Endothelial cell of umbilical vein (primary cell): Measurements from ENCODE around the gene CACNA1C. TPM values are rescaled to one million over a fixed set of nuclear protein-coding genes. Genes with fewer than 3 reads are reported as not detected.

Experiments used
- BruUV-seq: library from RNA; stranded (reverse); fragments of 400-500 nt; replicated peaks from 2 replicates; lab custom pipeline; 2021; lab: Mats Ljungman, UMichigan
- CTCF ChIA-PET: fragments of 300-600, 350-600 bp; sonication (Branson Sonifier 250); formaldehyde crosslinking; loops from one replicate; lab custom pipeline; 2021; ENCODE audit warnings: antibody characterized with exemption, inconsistent platforms; lab: Charles Lee
- POLR2A ChIA-PET: fragments of 300-600, 350-600 bp; sonication (Branson Sonifier 250); formaldehyde crosslinking; loops from one replicate; lab custom pipeline; 2021; ENCODE audit warnings: antibody characterized with exemption, inconsistent platforms; lab: Charles Lee
- DNase-seq: peaks from one replicate; pipeline ENCODE4 v3.0.0-alpha.2; 2011; ENCODE audit warnings: low read depth, low spot score
- FAIRE-seq: peaks from 2 replicates; lab custom pipeline; 2011; peaks lifted over from hg19 to GRCh38; lab: Jason Lieb, UNC
- H2AFZ ChIP-seq: 2 replicates; pipeline ENCODE4 v1.6.0; 2012; ENCODE audit warnings: low read depth, low read length, control low read depth, inconsistent platforms
- H3K27ac ChIP-seq: 2 replicates; pipeline ENCODE4 v1.5.1; 2011; ENCODE audit warnings: low read depth, mild to moderate bottlenecking, control low read depth, low read length, moderate library complexity; ENCODE audit not compliant: insufficient read depth
- H3K27me3 ChIP-seq, 2 experiments: 2 replicates each; pipeline versions ENCODE4 v1.6.0 to v1.6.1; 2011; ENCODE audit warnings: low read length in 2 of 2, mixed read lengths in 1 of 2; ENCODE audit not compliant: control insufficient read depth in 2 of 2, insufficient read depth in 2 of 2
- H3K36me3 ChIP-seq, 2 experiments: 2 replicates in 1 of 2; 3 replicates in 1 of 2; pipeline ENCODE4 v1.5.1; 2011; ENCODE audit warnings: low read length in 2 of 2, mild to moderate bottlenecking in 1 of 2, moderate library complexity in 1 of 2; ENCODE audit not compliant: control insufficient read depth in 2 of 2, insufficient read depth in 2 of 2; ENCODE audit errors: extremely low read depth in 1 of 2
- H3K4me1 ChIP-seq: 3 replicates; pipeline ENCODE4 v1.5.1; 2011; ENCODE audit warnings: mild to moderate bottlenecking, low read length; ENCODE audit not compliant: control insufficient read depth, insufficient read depth; ENCODE audit errors: extremely low read depth
- H3K4me2 ChIP-seq: 2 replicates; pipeline ENCODE4 v1.6.1; 2011; ENCODE audit warnings: low read length, control low read depth, mixed read lengths; ENCODE audit not compliant: insufficient read depth
- H3K4me3 ChIP-seq, 3 experiments: fragments of 200-600 bp in 1 of 3; sonication (generic), shearing (Covaris generic) in 1 of 3; replicated peaks in 1 of 3; 2 replicates each; pipeline ENCODE4 v1.5.1; 2011 to 2016; ENCODE audit warnings: control low read depth in 3 of 3, low read length in 3 of 3, mild to moderate bottlenecking in 2 of 3, inconsistent platforms in 1 of 3, low read depth in 1 of 3, moderate library complexity in 1 of 3; ENCODE audit not compliant: insufficient read depth in 1 of 3
- H3K79me2 ChIP-seq: 2 replicates; pipeline ENCODE4 v1.6.0; 2012; ENCODE audit warnings: low read length, inconsistent platforms; ENCODE audit not compliant: control insufficient read depth, insufficient read depth
- H3K9ac ChIP-seq: replicated peaks from 2 replicates; pipeline ENCODE3; 2011; ENCODE audit warnings: low read length, control low read depth; ENCODE audit not compliant: insufficient read depth; ENCODE audit errors: extremely low read depth
- H3K9me1 ChIP-seq: replicated peaks from 3 replicates; pipeline ENCODE4 v1.6.0; 2011; ENCODE audit warnings: mild to moderate bottlenecking, low read length; ENCODE audit not compliant: control insufficient read depth, insufficient read depth; ENCODE audit errors: extremely low read depth
- H3K9me3 ChIP-seq: replicated peaks from 2 replicates; pipeline ENCODE4 v1.5.1; 2012; ENCODE audit warnings: low read length, inconsistent platforms; ENCODE audit not compliant: control insufficient read depth, insufficient read depth
- H4K20me1 ChIP-seq: replicated peaks from 2 replicates; pipeline ENCODE3; 2011; ENCODE audit warnings: mild to moderate bottlenecking, low read length; ENCODE audit not compliant: control insufficient read depth, insufficient read depth; ENCODE audit errors: extremely low read depth
- EZH2 ChIP-seq: IDR thresholded peaks from 2 replicates; pipeline ENCODE4 v1.6.1; 2012; ENCODE audit warnings: borderline replicate concordance, low read depth, mild to moderate bottlenecking, moderate library complexity, low read length, inconsistent platforms; ENCODE audit not compliant: severe bottlenecking
- FOS ChIP-seq: IDR thresholded peaks from 2 replicates; pipeline ENCODE4 v1.6.1; 2011; ENCODE audit warnings: mild to moderate bottlenecking, low read length, moderate library complexity, borderline replicate concordance; ENCODE audit not compliant: insufficient read depth
- GATA2 ChIP-seq: IDR thresholded peaks from 2 replicates; pipeline ENCODE4 v1.7.0; 2011; ENCODE audit warnings: low read depth, mild to moderate bottlenecking, moderate library complexity, mixed read lengths, low read length; ENCODE audit not compliant: insufficient read length, insufficient read depth
- JUN ChIP-seq: IDR thresholded peaks from 2 replicates; pipeline ENCODE4 v1.6.1; 2011; ENCODE audit warnings: borderline replicate concordance, low read depth; ENCODE audit not compliant: insufficient read length, insufficient read depth
- MYC ChIP-seq: IDR thresholded peaks from one replicate; pipeline ENCODE4 v1.6.1; 2011; ENCODE audit warnings: mild to moderate bottlenecking, low read depth, low read length
- POLR2A ChIP-seq: IDR thresholded peaks from 2 replicates; pipeline ENCODE4 v1.6.1; 2012; ENCODE audit warnings: low read depth, mild to moderate bottlenecking, control low read depth, low read length
- POLR2AphosphoS5 ChIP-seq: IDR thresholded peaks from 2 replicates; pipeline ENCODE4 v1.6.1; 2012; ENCODE audit warnings: low read depth, mild to moderate bottlenecking, control low read depth, low read length, moderate library complexity; ENCODE audit not compliant: insufficient read depth
- dilution Hi-C: fragments of 300-500 bp; cut with MboI; formaldehyde crosslinking; loops from one replicate; pipeline ENCODE4 v1.15.0; 2019; ENCODE audit warnings: low sequenced_read_pairs; ENCODE audit not compliant: extremely low pct_ligation_motif_present
- intact Hi-C: fragments of 100-400 bp; cut with micrococcal nuclease; formaldehyde crosslinking; loops from one replicate; pipeline ENCODE4 v1.10.0; 2022
- polyA plus RNA-seq, 4 experiments: library from polyadenylated mRNA; depleted of rRNA in 3 of 4; stranded (reverse) in 3 of 4; unstranded in 1 of 4; fragments of >200 nt; gene quantifications; 2 replicates each; pipeline versions ENCODE4 v1.2.1 to v1.2.3, GENCODE V29; 2011 to 2012; ENCODE audit warnings: missing spikeins in 1 of 4
- total RNA-seq: library from RNA; stranded (reverse); gene quantifications from 2 replicates; pipeline ENCODE4 v1.2.3, GENCODE V29; 2021
- TF ChIP-seq, protein P1 (sequence below), 2 donors: IDR thresholded peaks; 1 replicate in 1 of 2; 2 replicates in 1 of 2; pipeline ENCODE4 v1.5.1; 2011; ENCODE audit warnings: low read length in 2 of 2, mild to moderate bottlenecking in 2 of 2, moderate library complexity in 2 of 2, control low read depth in 1 of 2, inconsistent platforms in 1 of 2, low read depth in 1 of 2; ENCODE audit not compliant: insufficient read depth in 1 of 2; ENCODE audit errors: extremely low read depth in 1 of 2
- TF ChIP-seq, protein P2 (sequence below): IDR thresholded peaks from 2 replicates; pipeline ENCODE4 v1.6.1; 2011; ENCODE audit not compliant: insufficient read depth, insufficient read length

CACNA1C gene
- total and polyA plus RNA-seq, 2 donors (not counting 3 experiments of a cell fraction or from before 2014, with no cell fraction given), result not detected

DNA sequence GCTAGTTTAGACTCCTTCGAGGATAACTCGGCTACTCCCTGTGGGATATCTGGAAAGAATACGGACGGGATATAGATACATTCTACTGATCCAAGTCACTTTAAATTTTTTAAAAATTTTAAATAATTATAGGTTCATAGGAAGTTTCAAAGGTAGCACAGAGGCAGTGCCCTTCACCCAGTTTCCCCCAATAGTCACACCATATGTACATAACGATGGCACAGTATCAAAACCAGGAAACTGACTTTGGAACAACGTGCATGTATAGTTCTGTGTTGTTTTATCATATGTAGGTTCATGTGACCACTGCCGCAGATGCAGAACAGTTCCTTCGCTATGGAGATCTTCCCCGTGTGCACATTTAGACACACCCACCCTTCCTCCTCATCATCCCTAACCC is 352.3 kb downstream of the CACNA1C start:
- dilution Hi-C loops (no loop called here), intact Hi-C loops (no loop called here)
- no peaks in the 10 kb centered on the region for H3K4me1 ChIP-seq
- H3K9me1 ChIP-seq, result no peaks in the 10 kb centered on the region
- no peaks in the 10 kb centered on the region for H3K79me2 ChIP-seq
- FAIRE-seq (no peak), DNase-seq (no peak)
- no peak overlapping the region for H3K27ac ChIP-seq
- ChIA-PET POLR2A (no interaction called here), CTCF (no interaction called here)
- no peak overlapping the region for H3K9ac ChIP-seq
- no peak for TF ChIP-seq FOS
- TF ChIP-seq MYC, result no peak
- no peak for TF ChIP-seq POLR2AphosphoS5
- TF ChIP-seq, protein P1, sequence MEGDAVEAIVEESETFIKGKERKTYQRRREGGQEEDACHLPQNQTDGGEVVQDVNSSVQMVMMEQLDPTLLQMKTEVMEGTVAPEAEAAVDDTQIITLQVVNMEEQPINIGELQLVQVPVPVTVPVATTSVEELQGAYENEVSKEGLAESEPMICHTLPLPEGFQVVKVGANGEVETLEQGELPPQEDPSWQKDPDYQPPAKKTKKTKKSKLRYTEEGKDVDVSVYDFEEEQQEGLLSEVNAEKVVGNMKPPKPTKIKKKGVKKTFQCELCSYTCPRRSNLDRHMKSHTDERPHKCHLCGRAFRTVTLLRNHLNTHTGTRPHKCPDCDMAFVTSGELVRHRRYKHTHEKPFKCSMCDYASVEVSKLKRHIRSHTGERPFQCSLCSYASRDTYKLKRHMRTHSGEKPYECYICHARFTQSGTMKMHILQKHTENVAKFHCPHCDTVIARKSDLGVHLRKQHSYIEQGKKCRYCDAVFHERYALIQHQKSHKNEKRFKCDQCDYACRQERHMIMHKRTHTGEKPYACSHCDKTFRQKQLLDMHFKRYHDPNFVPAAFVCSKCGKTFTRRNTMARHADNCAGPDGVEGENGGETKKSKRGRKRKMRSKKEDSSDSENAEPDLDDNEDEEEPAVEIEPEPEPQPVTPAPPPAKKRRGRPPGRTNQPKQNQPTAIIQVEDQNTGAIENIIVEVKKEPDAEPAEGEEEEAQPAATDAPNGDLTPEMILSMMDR (IDR thresholded peaks at IDR 0.05; ENCODE audit: extremely low read depth in 1 of 2, insufficient read depth in 1 of 2, low read depth in 1 of 2, low read length in 2 of 2), result no peak
- TF ChIP-seq, protein P2, sequence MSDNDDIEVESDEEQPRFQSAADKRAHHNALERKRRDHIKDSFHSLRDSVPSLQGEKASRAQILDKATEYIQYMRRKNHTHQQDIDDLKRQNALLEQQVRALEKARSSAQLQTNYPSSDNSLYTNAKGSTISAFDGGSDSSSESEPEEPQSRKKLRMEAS, result no peak
- TF ChIP-seq JUN, result no peak
- no peak for TF ChIP-seq EZH2
- TF ChIP-seq POLR2A, result no peak
- TF ChIP-seq GATA2, result no peak
- no peak overlapping the region for H2AFZ ChIP-seq
- no peak overlapping the region for H3K4me2 ChIP-seq
- no peaks in the 10 kb centered on the region for H3K27me3 ChIP-seq
- no peaks in the 10 kb centered on the region for H4K20me1 ChIP-seq
- BruUV-seq, result no TSS peak
- no peak overlapping the region for H3K4me3 ChIP-seq
- no peaks in the 10 kb centered on the region for H3K36me3 ChIP-seq
- no peaks in the 10 kb centered on the region for H3K9me3 ChIP-seq
